Mesothelial cell of epicardium (in vitro differentiated cells): ENCODE results near the gene TSC1. TPM values are rescaled to one million over a fixed set of nuclear protein-coding genes. Genes with fewer than 3 reads are reported as not detected.

Experiments
- DNase-seq, 2 experiments: peaks; one replicate each; pipeline ENCODE4 v3.0.0; 2021; ENCODE audit warnings: low spot score in 2 of 2; ENCODE audit not compliant: unreplicated experiment in 2 of 2
- H3K27ac Mint-ChIP-seq: 2 replicates; pipeline ENCODE4 v1.8.0; 2021; ENCODE audit warnings: mixed read lengths
- H3K27me3 Mint-ChIP-seq: 2 replicates; pipeline ENCODE4 v1.8.0; 2021; ENCODE audit warnings: low read depth, mixed read lengths
- H3K36me3 Mint-ChIP-seq: 2 replicates; pipeline ENCODE4 v1.8.0; 2021; ENCODE audit warnings: mixed read lengths
- H3K4me1 Mint-ChIP-seq: 2 replicates; pipeline ENCODE4 v1.8.0; 2021; ENCODE audit warnings: mixed read lengths
- H3K4me3 Mint-ChIP-seq: 2 replicates; pipeline ENCODE4 v1.8.0; 2021; ENCODE audit warnings: mild to moderate bottlenecking, moderate library complexity, mixed read lengths
- H3K9me3 Mint-ChIP-seq: 2 replicates; pipeline ENCODE4 v1.8.0; 2021; ENCODE audit warnings: mixed read lengths
- CTCF ChIP-seq: fragments of 200-600 bp; sonication (generic); IDR thresholded peaks from one replicate; pipeline ENCODE4 v1.5.0; 2021; ENCODE audit warnings: antibody characterized with exemption; ENCODE audit not compliant: unreplicated experiment
- total RNA-seq: library from RNA; stranded (reverse); gene quantifications from 3 replicates; pipeline ENCODE4 v1.2.1, GENCODE V29; 2021

TSC1 gene
- total RNA-seq, 1 donor from 2014 or later: 68.5 TPM

- Mint-ChIP-seq H3K9me3 (no peaks in the 10 kb centered on the region), H3K36me3 (peaks cover 49% of the 10 kb centered on the region), H3K27ac (no peak overlapping the region), H3K4me3 (no peak overlapping the region), H3K4me1 (no peaks in the 10 kb centered on the region), H3K27me3 (no peaks in the 10 kb centered on the region)
- DNase-seq: no peak
- no peak for TF ChIP-seq CTCF
Measured at GRCh38 chr9:132927704-132928103, 16.7 kb downstream of the TSC1 start.

GRCh38 chr9:132923346-132923902 is 21.0 kb downstream of the TSC1 start:
- no peak for DNase-seq
- no peak for TF ChIP-seq CTCF
- peaks cover 66% of the 10 kb centered on the region for H3K36me3 Mint-ChIP-seq
- no peak overlapping the region for H3K4me3 Mint-ChIP-seq
- H3K27me3 Mint-ChIP-seq: no peaks in the 10 kb centered on the region
- H3K9me3 Mint-ChIP-seq: no peaks in the 10 kb centered on the region
- H3K27ac Mint-ChIP-seq: no peak overlapping the region
- H3K4me1 Mint-ChIP-seq: no peaks in the 10 kb centered on the region

GRCh38 chr9:132919614-132920268 is 24.7 kb downstream of the TSC1 start:
- Mint-ChIP-seq H3K27ac (no peak overlapping the region), H3K4me3 (no peak overlapping the region), H3K36me3 (peaks cover 75% of the 10 kb centered on the region), H3K27me3 (no peaks in the 10 kb centered on the region), H3K9me3 (peaks cover 8% of the 10 kb centered on the region), H3K4me1 (no peaks in the 10 kb centered on the region)
- DNase-seq: no peak
- TF ChIP-seq CTCF: no peak

- H3K36me3 Mint-ChIP-seq: peaks cover 62% of the 10 kb centered on the region
- no peaks in the 10 kb centered on the region for H3K27me3 Mint-ChIP-seq
- peaks cover 8% of the 10 kb centered on the region for H3K9me3 Mint-ChIP-seq
- H3K4me3 Mint-ChIP-seq: no peak overlapping the region
- no peaks in the 10 kb centered on the region for H3K4me1 Mint-ChIP-seq
- no peak for TF ChIP-seq CTCF
- no peak for DNase-seq
- no peak overlapping the region for H3K27ac Mint-ChIP-seq
Measured at GRCh38 chr9:132914924-132915323, 29.5 kb downstream of the TSC1 start.

GRCh38 chr9:132912131-132912530 is 32.3 kb downstream of the TSC1 start:
- Mint-ChIP-seq H3K27me3 (no peaks in the 10 kb centered on the region), H3K4me1 (no peaks in the 10 kb centered on the region), H3K4me3 (no peak overlapping the region), H3K36me3 (peaks cover 46% of the 10 kb centered on the region), H3K27ac (no peak overlapping the region), H3K9me3 (peaks cover 4% of the 10 kb centered on the region)
- TF ChIP-seq CTCF: no peak
- no peak for DNase-seq

- Mint-ChIP-seq H3K27me3 (no peaks in the 10 kb centered on the region), H3K36me3 (peaks cover 38% of the 10 kb centered on the region), H3K9me3 (no peaks in the 10 kb centered on the region), H3K4me1 (no peaks in the 10 kb centered on the region), H3K27ac (no peak overlapping the region), H3K4me3 (no peak overlapping the region)
- DNase-seq: no peak
- TF ChIP-seq CTCF: no peak
Measured at GRCh38 chr9:132910376-132910775, 34.0 kb downstream of the TSC1 start.
